Panc1 (cell line): ENCODE measurements around the gene HK2. TPM values are rescaled to one million over a fixed set of nuclear protein-coding genes. Genes with fewer than 3 reads are reported as not detected.

ENCODE experiments used
- ATAC-seq: fragments of 200-7000 bp; cut with Tn5 transposase; 2 replicates; pipeline ENCODE4 v1.9.1; 2020; ENCODE audit warnings: mild to moderate bottlenecking, moderate library complexity
- BruUV-seq: library from RNA; stranded (reverse); fragments of 400-500 nt; replicated peaks from 2 replicates; lab custom pipeline; 2021; lab: Mats Ljungman, UMichigan
- CTCF ChIA-PET: fragments of 300-600 bp; sonication (Branson Sonifier 250); formaldehyde crosslinking; loops from one replicate; lab custom pipeline; 2022; ENCODE audit warnings: antibody characterized with exemption; lab: Charles Lee
- POLR2A ChIA-PET: fragments of 300-600 bp; sonication (Branson Sonifier 250); formaldehyde crosslinking; loops from one replicate; lab custom pipeline; 2022; ENCODE audit warnings: antibody characterized with exemption; lab: Charles Lee
- DNase-seq: peaks from one replicate; pipeline ENCODE4 v3.0.0-alpha.2; 2010; ENCODE audit warnings: low read depth, low spot score
- H3K27ac ChIP-seq: 2 replicates; pipeline ENCODE4 v1.5.1; 2011; ENCODE audit warnings: mild to moderate bottlenecking, low read length, inconsistent platforms
- H3K27me3 ChIP-seq: fragments of 200-500 bp; sonication (Bioruptor generic); 2 replicates; pipeline ENCODE4 v1.6.0; 2014; ENCODE audit warnings: low read length, inconsistent platforms; ENCODE audit not compliant: control insufficient read depth, insufficient read depth
- H3K36me3 ChIP-seq: fragments of 200-500 bp; sonication (Bioruptor generic); 2 replicates; pipeline ENCODE4 v1.5.1; 2014; ENCODE audit warnings: inconsistent platforms, mild to moderate bottlenecking, low read length, moderate library complexity; ENCODE audit not compliant: control insufficient read depth, insufficient read depth
- H3K4me1 ChIP-seq: 2 replicates; pipeline ENCODE4 v1.5.1; 2011; ENCODE audit warnings: inconsistent platforms, mild to moderate bottlenecking, low read length, moderate library complexity; ENCODE audit not compliant: control insufficient read depth, insufficient read depth
- H3K4me3 ChIP-seq, 2 experiments: 2 replicates each; pipeline ENCODE4 v1.5.1; 2011 to 2012; ENCODE audit warnings: low read depth in 2 of 2, low read length in 2 of 2, mild to moderate bottlenecking in 2 of 2, inconsistent platforms in 1 of 2, moderate library complexity in 1 of 2
- H3K9me3 ChIP-seq: fragments of 200-500 bp; sonication (Bioruptor generic); 2 replicates; pipeline ENCODE4 v1.5.1; 2014; ENCODE audit warnings: low read depth, mild to moderate bottlenecking, inconsistent platforms, low read length, moderate library complexity; ENCODE audit not compliant: control insufficient read depth, insufficient read depth
- CTCF ChIP-seq: fragments of 450-650 bp; IDR thresholded peaks from 2 replicates; pipeline ENCODE4 v1.5.1; 2017; ENCODE audit warnings: mild to moderate bottlenecking
- POLR2AphosphoS5 ChIP-seq: IDR thresholded peaks from 2 replicates; pipeline ENCODE4 v1.6.1; 2012; ENCODE audit warnings: mild to moderate bottlenecking, low read depth, low read length, moderate library complexity
- REST ChIP-seq, 2 experiments: IDR thresholded peaks; 2 replicates each; pipeline ENCODE4 v1.6.1; 2011 to 2012; ENCODE audit warnings: low read depth in 2 of 2, control low read depth in 1 of 2, low read length in 1 of 2, mild to moderate bottlenecking in 1 of 2, moderate library complexity in 1 of 2; ENCODE audit not compliant: insufficient read depth in 1 of 2
- SIN3A ChIP-seq: IDR thresholded peaks from 2 replicates; pipeline ENCODE4 v1.6.1; 2012; ENCODE audit warnings: low read depth, mild to moderate bottlenecking, low read length, moderate library complexity, borderline replicate concordance; ENCODE audit not compliant: insufficient read depth
- TCF7L2 ChIP-seq: IDR thresholded peaks from 2 replicates; pipeline ENCODE4 v1.6.1; 2011; ENCODE audit warnings: mild to moderate bottlenecking, low read depth, low read length, inconsistent platforms
- in situ Hi-C: cut with HindIII; loops from 2 replicates; pipeline ENCODE4 v1.10.0; 2016; ENCODE audit warnings: low sequenced_read_pairs, low pct_unique_long_range_greater_than_20kb
- intact Hi-C: fragments of 100-400 bp; cut with micrococcal nuclease; formaldehyde crosslinking; loops from one replicate; pipeline ENCODE4 v1.10.0; 2022; ENCODE audit not compliant: unreplicated experiment
- total RNA-seq: library from RNA; stranded (reverse); gene quantifications from one replicate; pipeline ENCODE4 v1.2.1, GENCODE V29; 2021; ENCODE audit not compliant: unreplicated experiment

Gene HK2
- total RNA-seq, 1 experiment from 2014 or later: 1.7 TPM

- Histone ChIP-seq H3K4me3 (no peak overlapping the region), H3K9me3 (no peaks in the 10 kb centered on the region), H3K27ac (no peak overlapping the region), H3K36me3 (no peaks in the 10 kb centered on the region), H3K4me1 (no peaks in the 10 kb centered on the region), H3K27me3 (no peaks in the 10 kb centered on the region)
- BruUV-seq: no TSS peak
- POLR2A ChIA-PET: no interaction called here
- ATAC-seq: no peak
- TF ChIP-seq TCF7L2 (no peak), CTCF (no peak), REST (IDR thresholded peaks at IDR 0.05; ENCODE audit: insufficient read depth in 1 of 2, low read depth in 2 of 2, low read length in 1 of 2) (no peak), SIN3A (no peak), POLR2AphosphoS5 (no peak)
- CTCF ChIA-PET: no interaction called here
- intact Hi-C loops (loop anchor here (5.0 kb wide), 1 partner anchor 316 kb away; no protein-coding TSS in a partner anchor), in situ Hi-C loops (no loop called here)
- DNase-seq: no peak
Observed at GRCh38 chr2:74921236-74921736, 87.4 kb downstream of the HK2 start.

- TF ChIP-seq TCF7L2: no peak
- TF ChIP-seq REST (IDR thresholded peaks at IDR 0.05; ENCODE audit: insufficient read depth in 1 of 2, low read depth in 2 of 2, low read length in 1 of 2): no peak
- no peak for TF ChIP-seq SIN3A
- TF ChIP-seq CTCF: no peak
- ATAC-seq (no peak), DNase-seq (no peak)
- CTCF ChIA-PET: interaction anchor here (0.6 kb wide), 1 partner anchor 128 kb away, joined by 5 read pairs; no protein-coding TSS in a partner anchor
- BruUV-seq: no TSS peak
- Histone ChIP-seq H3K36me3 (no peaks in the 10 kb centered on the region), H3K4me3 (no peak overlapping the region), H3K27me3 (no peaks in the 10 kb centered on the region), H3K27ac (no peak overlapping the region), H3K9me3 (no peaks in the 10 kb centered on the region), H3K4me1 (no peaks in the 10 kb centered on the region)
- intact Hi-C loops: loop anchor here (5.0 kb wide), 1 partner anchor 315 kb away; no protein-coding TSS in a partner anchor
- POLR2A ChIA-PET: no interaction called here
- in situ Hi-C loops: no loop called here
Observed at GRCh38 chr2:74922592-74923227, 88.8 kb downstream of the HK2 start.
